ENCODE data around the gene EIF2B2.
"Not testable (repeated sequence)": the region's sequence is repeated elsewhere in the genome, so short reads cannot be mapped to it uniquely, and the experiment has no call there.

Gene EIF2B2

DNA sequence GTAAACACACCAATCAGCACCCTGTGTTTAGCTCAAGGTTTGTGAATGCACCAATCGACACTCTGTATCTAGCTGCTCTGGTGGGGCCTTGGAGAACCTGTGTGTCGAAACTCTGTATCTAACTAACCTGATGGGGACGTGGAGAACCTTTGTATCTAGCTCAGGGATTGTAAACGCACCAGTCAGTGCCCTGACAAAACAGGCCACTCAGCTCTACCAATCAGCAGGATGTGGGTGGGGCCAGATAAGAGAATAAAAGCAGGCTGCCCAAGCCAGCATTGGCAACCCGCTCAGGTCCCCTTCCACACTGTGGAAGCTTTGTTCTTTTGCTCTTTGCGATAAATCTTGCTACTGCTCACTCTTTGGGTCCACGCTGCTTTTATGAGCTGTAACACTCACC is 6.9 kb upstream of the EIF2B2 start:
- DNase-seq: not testable (repeated sequence)

GRCh38 chr14:75001261-75001660 is 1.5 kb upstream of the EIF2B2 start:
- DNase-seq: no peak

- DNase-seq: no peak
These were observed 822 bp upstream of the EIF2B2 start for GRCh38 chr14:75001899-75002298.

DNA sequence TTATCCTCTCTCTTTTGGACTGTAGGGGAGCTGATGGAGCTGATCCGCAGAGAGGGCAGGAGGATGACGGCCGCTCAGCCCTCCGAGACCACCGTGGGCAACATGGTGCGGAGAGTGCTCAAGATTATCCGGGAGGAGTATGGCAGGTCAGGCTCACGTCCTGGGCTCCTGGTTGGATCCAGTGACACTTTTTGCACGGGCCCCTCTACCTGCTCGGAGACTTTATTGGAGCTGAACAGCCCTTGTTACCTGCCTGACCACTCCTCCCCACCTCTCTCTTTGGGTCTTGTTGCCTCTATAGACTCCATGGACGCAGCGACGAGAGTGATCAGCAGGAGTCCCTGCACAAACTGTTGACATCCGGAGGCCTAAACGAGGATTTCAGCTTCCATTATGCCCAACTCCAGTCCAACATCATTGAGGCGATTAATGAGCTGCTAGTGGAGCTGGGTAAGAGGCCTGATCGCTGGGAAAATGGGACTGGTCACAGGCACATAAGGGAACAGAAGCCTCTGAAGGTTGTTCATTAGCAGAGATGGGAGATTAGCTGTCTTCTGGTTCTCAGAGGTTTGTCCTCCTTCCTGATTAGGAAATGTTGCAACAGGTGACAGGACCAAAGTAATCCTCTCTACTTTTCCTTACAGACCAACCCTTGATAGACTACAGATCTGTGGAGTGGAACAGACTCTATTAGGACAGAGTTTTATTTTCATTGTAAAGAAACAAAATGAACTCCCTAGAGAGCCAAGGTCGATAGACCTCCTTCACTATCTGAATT is 718 bp downstream of the EIF2B2 start:
- peak in 1 of 2 experiments; percentile 30 for DNase-seq

DNA sequence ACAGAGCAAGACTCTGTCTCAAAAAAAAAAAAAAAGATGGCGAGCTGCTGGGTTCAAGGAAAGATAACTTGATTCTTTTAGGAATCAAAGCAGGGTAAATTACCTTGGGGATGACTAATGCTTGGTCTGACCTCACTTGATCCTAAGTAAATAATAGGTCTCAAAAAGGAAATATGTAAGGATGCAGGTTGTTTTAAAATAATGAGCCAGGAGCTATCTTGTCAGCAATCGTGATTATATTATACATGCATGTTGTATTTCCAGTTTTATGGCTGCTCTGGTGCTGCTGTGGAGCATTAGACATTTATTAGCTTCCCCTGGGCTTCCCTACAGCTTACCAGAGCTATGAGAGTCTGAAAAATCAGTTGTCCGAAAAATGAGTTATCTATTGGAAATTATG is 2.6 kb downstream of the EIF2B2 start:
- DNase-seq: no peak

DNA sequence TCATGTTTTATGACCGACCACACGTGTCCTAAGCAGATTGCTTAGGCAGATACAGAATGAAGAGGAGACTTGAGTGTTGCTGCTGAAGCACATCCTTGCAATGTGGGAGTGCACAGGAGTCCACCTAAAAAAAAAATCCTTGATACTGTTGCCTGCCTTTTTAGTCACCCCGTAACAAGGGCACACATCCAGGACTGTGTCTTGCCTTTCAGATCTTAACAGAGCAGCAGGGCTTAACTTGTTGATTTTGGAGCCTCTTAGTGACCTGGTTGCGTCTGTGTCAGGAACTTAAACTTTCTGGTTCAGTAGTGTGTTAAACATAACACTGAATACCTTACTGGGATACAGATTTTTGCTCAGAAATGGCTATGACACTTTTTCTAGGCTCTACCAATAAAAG is 6.5 kb downstream of the EIF2B2 start:
- no peak for DNase-seq

GRCh38 chr14:75010472-75011093 is 7.9 kb downstream of the EIF2B2 start:
- DNase-seq: no peak

- peak in 1 of 2 experiments; percentile 30 for DNase-seq
These were observed 8.8 kb downstream of the EIF2B2 start for GRCh38 chr14:75011356-75011994.

GRCh38 chr14:75013290-75013689 is 10.6 kb downstream of the EIF2B2 start:
- DNase-seq: no peak

GRCh38 chr14:75015496-75015895 is 12.8 kb downstream of the EIF2B2 start:
- no peak for DNase-seq

DNA sequence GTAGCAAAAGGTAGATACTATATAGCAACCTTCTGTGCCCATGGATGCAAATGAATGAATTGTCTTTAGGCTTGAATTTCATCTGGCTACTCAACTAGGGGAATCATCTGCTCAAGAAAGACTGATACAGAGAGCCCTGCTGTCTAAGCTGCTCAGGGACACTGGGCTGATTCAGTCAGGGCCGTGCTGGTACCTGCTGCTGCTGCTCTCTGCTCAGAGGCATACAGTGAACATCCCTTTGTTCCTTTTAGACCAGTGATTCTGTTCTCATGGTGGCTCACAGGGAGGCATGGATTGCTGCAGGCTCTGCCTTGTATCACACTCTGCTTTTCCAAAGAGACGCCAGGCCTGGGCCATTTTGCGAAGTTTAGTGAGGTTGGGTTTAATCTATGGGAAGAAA is 14.1 kb downstream of the EIF2B2 start:
- no peak for DNase-seq

DNA sequence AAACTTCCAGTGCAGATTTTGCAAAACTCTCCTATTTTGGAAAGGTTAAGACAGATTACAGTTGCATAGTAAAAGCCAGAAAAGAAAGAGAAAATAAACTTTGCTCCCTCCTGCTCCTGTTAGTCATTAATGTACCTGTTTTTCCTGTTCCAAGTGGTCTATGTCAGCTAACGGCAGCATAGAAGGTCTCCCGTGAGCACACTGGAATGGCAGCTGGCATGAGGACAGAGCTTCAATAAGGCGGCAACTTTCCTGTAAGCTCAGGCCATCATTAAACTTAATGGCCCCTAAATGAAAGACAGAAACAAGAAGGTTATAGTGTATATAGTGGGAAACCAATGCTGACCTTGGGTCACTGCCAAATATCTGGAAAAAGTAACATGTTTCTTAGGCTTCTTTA is 16.0 kb downstream of the EIF2B2 start:
- no peak for DNase-seq

- no peak for DNase-seq
These were observed 19.9 kb downstream of the EIF2B2 start for GRCh38 chr14:75022655-75023054.

DNA sequence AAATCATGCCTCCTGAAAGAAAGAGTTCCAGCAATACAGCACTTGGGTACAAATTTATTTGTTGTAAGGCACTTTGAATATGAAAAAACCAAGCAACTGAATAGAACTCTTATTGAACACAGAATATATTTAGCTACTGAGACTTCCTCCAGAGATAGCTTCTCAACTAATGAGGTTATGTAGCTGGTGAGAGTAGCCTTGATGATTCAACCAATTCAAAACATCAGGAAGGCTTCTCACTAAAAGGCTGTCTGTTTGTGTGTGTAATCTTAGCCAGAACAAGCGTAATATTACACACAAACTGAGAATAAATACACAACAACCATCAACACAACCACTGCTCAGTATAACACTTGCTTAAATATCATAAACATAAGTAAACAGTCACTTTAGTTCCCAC is 20.4 kb downstream of the EIF2B2 start:
- no peak for DNase-seq

- no peak for DNase-seq
These were observed 22.4 kb downstream of the EIF2B2 start for GRCh38 chr14:75025082-75025481.

DNA sequence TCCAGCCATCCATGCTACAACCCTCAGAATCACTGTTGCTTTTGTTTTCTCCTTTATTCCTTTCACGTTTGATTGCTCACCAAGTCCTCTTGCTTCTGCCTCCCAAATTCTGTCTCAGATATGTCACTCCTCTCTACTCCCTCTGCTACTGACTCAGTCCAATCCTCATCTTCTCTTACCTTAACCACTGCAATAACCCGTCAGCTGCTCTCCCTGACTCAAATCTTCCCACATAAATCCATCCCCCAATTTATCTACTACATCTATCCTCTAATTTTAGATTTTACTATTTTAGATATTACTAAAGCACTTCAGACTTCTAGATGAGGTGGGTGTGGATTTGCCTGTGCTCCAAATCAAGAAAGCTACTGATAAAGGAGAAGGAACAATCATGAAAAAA is 23.2 kb downstream of the EIF2B2 start:
- DNase-seq: no peak

GRCh38 chr14:75030147-75030546 is 27.4 kb downstream of the EIF2B2 start:
- no peak for DNase-seq

DNA sequence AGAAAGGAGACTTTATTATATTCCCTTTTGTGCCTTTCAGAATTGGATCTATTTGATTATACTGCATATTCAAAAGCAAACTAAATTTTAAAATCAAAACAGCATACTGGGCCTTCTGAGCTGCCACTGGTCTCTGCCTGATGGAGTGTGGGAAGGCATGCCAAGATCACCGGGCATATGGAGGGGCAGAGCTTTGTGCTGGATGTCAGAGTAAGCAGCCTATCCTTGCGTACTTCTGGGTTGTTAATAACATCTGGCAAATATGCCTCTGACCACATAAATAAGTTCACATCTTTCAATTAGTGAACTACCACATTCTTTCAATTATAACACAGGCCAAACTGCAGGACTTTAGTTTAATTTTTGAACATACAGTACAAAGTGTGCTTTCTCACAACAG is 30.2 kb downstream of the EIF2B2 start:
- DNase-seq: no peak

DNA sequence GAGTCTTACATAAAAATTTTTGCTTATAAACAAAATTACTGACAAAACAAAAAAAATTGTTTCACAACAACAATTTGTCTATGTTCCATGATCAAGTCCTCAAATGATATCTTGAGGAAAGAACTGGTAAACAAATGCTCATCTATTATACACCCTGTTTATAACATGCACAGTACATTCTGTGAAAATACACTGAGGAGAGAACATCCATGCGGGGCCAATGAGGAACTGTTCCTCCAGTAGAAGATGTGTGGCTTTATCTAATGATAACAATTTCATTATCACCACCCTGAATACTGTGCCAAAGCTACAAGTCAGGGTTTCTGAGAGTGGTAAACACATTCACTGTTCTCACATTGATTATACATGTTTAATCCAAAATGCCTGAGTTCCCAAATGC is 37.8 kb downstream of the EIF2B2 start:
- DNase-seq: no peak

DNA sequence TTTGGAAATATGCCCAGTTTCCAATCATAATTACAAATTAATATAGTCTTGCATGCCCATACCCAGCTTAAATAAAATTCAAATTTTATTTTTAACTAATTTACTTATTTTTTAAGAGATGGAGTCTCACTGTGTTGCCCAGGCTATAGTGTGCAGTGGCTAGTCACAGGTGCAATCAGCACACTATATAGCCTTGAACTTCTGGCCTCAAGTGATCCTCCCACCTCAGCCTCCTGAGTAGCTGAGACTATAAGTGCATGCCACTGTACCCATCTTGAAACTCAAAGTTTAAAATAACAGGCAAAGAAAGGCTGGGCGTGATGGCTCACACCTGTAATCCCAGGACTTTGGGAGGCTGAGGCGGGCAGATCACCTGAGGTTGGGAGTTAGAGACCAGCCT is 38.2 kb downstream of the EIF2B2 start:
- no peak for DNase-seq

GRCh38 chr14:75041613-75042012 is 38.9 kb downstream of the EIF2B2 start:
- no peak for DNase-seq

- no peak for DNase-seq
These were observed 39.3 kb downstream of the EIF2B2 start for GRCh38 chr14:75042035-75042434.

DNA sequence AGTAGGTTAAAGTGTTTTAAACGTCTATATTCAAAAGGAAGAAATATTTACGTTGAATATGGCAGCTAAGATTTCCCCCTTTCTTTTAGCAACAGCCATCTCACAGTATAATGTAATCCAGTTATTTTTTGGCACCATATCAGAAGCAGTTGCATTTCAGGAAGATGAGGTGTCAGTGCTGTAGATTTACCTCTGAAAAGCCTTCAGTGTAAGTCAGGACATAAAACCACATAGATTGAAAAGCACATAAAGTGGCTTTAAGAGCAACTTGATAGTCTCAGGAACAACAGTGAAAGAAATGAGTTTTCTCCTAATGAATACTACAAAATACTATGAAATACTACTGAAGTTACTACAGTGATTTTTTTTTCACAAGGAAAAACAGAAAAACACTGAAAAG is 41.6 kb downstream of the EIF2B2 start:
- no peak for DNase-seq

GRCh38 chr14:75044752-75045151 is 42.0 kb downstream of the EIF2B2 start:
- DNase-seq: no peak
